Measurements from ENCODE around the gene NECAB2.
"Not testable (repeated sequence)": the region's sequence is repeated elsewhere in the genome, so short reads cannot be mapped to it uniquely, and the experiment has no call there.

The NECAB2 gene

DNA sequence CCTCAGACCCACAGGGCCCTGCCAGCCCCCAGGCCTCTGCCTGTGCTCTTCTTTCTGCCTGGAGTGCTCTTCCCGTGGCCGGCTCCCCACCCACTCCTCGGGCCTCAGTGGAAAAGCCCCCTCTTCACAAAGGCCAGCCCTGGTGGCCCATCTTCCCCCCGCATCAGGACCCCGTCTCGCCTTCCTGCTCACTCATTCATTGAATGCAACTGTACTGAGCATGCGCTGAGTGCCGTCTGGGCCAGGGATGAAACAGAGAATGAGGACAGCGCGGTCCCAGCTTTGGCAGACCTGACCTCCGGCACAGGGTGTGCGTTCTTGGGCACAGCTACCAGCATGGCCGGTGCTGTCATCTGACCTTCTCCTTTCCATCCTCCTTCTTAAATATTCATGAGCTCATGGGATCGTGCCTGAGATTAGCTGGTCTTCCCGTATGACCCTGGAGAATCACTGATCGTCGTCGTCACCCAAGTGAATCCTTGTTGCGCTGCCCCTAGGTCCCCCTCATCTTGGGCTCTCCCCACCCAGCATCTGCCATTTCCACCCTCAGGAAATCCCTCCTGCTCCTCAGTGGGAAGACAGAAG is 31.4 kb upstream of the NECAB2 start:
- no peak for DNase-seq

DNA sequence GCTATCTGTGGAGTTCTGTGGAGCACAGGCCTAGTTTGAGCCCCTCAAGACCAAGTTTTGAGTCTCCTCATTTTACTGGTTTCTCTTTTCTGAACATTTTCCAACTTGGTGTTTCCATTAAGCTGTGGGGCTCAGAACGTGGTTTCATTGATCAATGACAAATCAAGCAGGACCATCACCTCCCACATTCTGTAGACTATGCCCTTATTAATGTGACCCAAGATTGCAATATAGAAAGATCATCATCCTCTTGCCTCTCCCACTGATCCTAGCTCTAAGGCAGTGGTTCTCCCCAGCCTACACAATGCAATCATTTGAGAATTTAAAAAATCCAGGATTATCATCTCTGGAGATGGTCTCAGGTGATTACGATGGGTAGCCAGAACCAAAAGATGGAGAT is 30.8 kb upstream of the NECAB2 start:
- DNase-seq: no peak

GRCh38 chr16:83937922-83938885 is 29.8 kb upstream of the NECAB2 start:
- DNase-seq: no peak

- DNase-seq: no peak
Observed at GRCh38 chr16:83939266-83939855, 28.7 kb upstream of the NECAB2 start.

- no peak for DNase-seq
Observed at GRCh38 chr16:83940119-83940518, 27.9 kb upstream of the NECAB2 start.

- no peak for DNase-seq
Observed at GRCh38 chr16:83940630-83941378, 27.2 kb upstream of the NECAB2 start.

GRCh38 chr16:83941546-83941945 is 26.5 kb upstream of the NECAB2 start:
- not testable (repeated sequence) for DNase-seq

GRCh38 chr16:83942074-83942473 is 26.0 kb upstream of the NECAB2 start:
- no peak for DNase-seq

DNA sequence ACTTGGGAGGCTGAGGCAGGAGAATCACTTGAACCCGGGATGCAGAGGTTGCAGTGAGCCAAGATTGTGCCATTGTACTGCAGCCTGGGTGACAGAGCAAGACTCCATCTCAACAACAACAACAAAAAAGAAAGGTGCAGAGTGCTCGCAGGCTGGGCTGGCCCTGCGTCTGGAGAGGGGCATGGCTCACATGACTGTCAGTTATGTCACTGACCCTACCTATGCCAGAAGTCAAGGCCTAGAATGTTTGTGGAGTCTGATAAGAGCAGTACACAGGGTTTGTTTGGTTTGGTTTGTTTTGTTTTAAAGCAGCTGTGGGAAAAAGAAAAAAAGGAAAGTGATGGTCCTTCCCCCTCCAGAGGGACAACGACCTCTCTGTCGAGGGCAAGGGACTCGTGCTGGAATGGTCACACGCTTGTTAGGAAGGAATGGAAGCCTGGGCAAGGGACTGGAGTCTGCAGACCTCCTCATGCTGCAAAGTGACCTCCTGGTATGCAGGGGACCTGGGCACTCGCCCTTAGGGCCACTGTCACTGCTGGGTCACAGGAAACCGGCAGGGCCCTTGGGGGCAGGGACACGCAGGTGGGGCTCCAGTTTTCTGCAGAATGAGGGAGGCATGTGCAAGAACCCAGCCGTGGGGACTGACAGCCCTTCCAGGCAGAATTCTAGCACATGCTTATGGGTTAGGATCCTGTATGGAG is 25.1 kb upstream of the NECAB2 start:
- no peak for DNase-seq

GRCh38 chr16:83943516-83944050 is 24.5 kb upstream of the NECAB2 start:
- DNase-seq: no peak

DNA sequence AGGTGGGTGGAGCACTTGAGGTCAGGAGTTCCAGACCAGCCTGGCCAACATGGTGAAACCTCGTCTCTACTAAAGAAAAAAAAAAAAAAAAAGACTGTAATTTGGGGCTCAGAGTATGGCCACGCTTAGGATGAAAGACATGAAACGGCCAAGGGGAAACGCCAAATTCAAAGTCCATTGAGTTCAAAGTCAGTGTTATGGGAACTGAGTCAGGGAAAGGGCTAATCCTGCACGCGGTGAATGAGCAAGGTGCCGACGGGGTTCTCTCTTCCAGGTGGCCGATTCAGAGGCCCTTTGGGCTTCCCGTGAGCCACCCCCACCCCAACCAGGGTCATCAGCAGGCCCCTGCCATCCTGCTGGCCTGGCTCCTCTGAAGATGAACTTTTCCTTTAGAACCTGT is 22.5 kb upstream of the NECAB2 start:
- DNase-seq: no peak

- no peak for DNase-seq
Observed at GRCh38 chr16:83946154-83946780, 21.8 kb upstream of the NECAB2 start.

- no peak for DNase-seq
Observed at GRCh38 chr16:83946781-83947566, 21.1 kb upstream of the NECAB2 start.

DNA sequence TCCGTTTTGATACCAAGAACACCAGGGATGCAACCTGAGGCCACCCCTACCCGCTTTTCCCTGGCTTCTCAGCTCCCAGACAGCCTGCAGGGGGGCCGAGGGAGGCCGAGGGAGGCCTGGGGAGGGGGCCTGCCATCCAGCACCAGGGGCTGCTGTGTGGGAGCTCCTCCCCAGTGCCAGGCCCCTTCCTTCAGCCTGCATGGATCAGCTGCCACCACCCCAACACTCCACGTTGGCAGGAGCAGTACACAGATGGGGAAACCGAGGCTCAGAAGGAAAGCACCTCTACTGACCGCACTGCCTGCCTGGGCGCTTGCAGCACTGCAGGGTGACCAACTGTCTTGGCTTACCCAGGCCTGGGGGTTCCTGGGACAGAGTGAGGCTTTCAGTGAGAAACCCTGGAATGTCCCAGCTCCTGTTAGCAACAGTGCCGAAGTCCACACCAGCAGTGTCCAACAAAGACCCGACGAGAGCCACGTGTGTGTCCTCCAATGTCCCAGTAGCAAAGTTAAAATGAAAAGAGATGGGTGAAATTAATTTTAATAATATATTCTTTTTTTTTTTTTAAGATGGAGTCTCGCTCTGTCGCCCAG is 20.3 kb upstream of the NECAB2 start:
- no peak for DNase-seq

DNA sequence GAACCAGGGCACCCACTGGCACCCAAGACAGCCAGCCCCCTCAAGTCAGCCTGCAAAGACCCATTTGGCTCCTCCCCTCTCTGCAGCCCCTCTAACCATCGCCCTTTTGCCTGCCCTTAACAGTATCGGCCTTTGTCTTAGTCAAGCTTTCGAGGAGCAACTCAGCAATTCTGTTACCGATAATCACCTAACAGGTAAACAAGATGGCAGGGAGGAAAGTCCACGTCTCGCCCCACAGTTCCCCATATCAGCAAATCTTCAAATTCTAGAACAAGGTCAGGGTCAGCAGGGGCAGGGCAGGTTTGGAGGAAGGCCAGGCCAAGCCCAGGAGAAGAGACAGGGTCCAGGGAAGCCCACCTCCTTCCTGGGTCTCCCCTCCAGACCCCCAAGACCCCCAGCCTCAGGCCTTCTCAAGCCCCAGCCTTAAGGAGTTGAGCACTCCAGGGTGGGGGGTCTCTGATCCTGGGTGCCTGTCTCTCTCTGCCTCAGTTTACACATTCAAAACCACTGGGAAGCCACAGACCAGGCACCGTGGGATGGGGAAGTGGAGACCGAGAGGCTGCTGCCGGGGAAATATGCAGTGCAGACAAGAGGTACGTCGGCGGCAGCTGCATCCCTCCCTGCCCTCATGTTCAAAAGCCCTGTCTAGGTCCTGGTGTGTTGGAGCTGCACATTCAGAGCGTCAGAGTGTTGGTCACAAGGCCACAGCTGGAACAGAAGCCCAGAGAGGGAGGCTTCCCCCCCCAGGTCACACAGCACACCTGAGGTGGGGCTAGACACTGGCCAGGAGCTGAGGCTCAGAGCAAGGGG is 18.9 kb upstream of the NECAB2 start:
- no peak for DNase-seq

DNA sequence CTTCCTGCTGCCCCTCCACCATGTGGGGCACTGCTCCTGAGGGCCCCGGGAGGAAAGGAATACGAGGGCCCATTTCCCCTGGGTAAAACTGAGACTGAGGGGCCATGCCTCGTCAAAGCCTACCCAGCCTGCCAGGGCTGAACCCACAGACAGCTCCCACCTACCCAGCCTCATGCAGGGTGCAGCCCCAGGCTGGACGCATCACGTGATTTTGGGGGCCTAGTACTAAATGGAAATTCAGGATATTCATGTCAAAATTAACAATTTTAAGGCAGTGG is 18.4 kb upstream of the NECAB2 start:
- DNase-seq: no peak

DNA sequence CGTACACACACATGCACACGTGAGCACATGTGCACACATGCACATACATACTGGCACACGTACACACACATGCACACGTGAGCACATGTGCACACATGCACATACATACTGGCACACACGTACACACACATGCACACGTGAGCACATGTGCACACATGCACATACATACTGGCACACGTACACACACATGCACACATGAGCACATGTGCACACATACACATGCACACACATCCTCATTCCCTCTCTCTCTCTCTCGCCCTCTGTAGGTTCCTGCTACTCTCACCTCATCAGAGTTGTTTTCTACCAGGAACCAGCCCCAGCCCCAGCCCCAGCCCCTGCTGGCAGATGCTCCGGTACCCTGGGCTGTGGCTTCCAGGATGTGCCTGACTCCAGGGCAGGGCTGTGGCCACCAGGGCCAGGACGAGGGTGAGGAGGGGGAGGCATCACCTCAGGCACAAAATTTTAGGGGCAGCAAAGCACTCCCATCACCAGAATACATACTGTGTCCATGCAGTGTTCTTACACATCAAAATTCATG is 17.1 kb upstream of the NECAB2 start:
- DNase-seq: not testable (repeated sequence)

DNA sequence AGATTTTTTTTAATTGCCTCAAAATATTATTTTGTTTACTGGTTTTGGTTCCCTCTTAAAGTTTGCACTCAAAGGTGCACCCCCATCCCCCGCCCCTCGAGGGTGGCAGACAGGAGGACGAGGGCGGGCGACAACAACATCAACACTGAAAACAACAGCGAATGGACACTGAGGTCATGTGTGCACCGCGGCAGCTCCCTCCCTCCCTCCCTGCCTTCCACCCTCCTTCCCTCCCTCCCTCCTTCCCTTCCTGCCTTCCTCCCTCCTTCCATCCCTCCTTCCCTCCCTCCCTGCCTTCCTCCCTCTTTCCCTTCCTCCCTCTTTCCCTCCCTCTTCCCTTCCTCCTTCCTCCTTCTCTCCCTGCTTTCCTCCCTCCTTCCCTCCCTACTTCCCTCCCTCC is 16.5 kb upstream of the NECAB2 start:
- no peak for DNase-seq

DNA sequence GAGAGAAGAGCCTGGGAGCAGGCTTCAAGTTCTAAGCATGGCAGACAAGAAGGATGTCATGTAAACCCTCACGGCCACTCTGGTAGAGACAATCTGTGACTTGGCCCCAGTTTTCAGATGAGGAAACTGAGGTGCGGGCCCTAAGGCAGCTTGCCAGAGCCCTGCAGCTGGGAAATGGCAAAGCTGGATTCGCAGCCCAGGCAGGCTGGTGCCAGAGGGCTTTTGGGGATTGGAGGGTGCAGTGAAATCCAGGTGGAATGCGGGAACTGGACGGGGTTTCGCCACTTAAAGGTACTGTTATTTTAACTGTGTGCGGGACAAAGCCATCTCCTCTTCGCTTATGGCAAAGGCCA is 15.5 kb upstream of the NECAB2 start:
- peak; percentile 51 for DNase-seq
